ENCODE measurements around the gene SDK2. TPM values are rescaled to one million over a fixed set of nuclear protein-coding genes. Genes with fewer than 3 reads are reported as not detected.
A peak's percentile ranks its signal among the peaks of the same experiment; 100 is the strongest.

The SDK2 gene
- polyA plus RNA-seq, 1 of the 3 experiments (the other 2 are of a cell fraction): 0.02 TPM

DNA sequence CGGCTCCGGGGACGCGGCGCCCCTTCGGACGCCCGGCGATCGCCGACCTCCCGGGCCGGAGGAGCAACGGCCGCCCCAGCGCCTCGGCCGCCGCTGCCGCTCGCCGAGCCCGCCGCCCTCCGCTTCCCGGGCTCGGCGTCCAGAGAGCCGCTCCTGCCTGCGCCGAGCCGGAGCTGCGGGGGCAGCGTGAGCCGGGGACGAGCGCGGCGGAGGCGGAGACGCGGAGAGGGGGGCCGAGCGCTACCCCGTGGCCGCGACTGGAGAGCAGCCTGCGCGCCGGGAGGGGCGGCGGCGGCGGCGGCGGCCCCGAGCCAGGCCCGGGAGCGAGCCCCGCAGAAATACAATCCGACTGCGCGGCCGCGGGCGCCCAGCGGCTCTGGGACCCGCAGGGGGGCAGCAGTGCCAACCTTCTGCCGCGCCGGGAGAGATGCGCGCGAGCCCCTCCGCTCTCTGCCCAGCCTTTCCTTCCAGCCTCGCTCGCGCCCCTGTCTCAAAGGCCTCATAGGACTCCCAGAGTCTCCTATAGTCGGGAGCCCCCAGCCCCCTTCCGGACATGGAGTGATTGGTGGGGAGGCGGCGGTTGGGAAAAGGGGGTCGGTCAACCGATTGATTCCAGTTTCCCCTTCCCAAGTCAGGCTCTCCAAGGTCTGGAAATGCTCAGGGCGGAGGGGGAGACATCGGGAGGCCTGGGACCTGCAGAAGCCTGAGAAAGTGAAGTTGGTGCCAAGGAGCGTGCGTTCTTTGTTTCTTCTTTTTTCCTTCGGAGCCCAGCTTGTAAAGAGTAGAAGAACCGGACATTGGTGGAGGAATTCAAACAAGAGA is 1.0 kb upstream of the SDK2 start (continued):
- TF ChIP-seq IRF3 (IDR thresholded peaks at IDR 0.05; ENCODE audit: low read depth, low read length) (no peak), MXI1 (IDR thresholded peaks at IDR 0.05; ENCODE audit: low read depth, low read length) (no peak), RXRA (IDR thresholded peaks at IDR 0.05; ENCODE audit: borderline replicate concordance, low read depth) (no peak), TEAD4 (IDR thresholded peaks at IDR 0.05; ENCODE audit: borderline replicate concordance, insufficient read depth) (no peak)

DNA sequence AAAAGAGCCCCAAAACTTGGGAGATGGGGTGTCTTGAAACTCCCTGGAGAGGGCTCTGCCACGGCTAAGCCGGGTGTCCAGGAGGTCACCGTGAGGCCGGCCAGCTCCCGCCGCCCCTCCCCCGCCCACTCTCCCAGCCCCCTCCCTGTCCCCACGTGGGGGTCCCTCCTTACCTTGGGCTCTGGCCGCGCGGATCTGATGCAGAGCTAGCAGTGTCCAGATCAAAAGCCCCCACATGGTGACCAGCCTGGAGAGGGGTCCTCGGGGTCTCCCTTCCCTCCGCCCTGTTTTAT is 447 bp downstream of the SDK2 start:
- CTCF ChIA-PET: interaction anchor here (0.6 to 9.8 kb wide), 19 partner anchors 8 to 556 kb away, joined by 3 to 118 read pairs (median 4); no protein-coding TSS in a partner anchor

More for the DNA sequence above, 447 bp downstream of the SDK2 start:
- POLR2A ChIA-PET: no interaction called here
- no peaks in the 10 kb centered on the region for H3K79me2 ChIP-seq (ENCODE audit: insufficient read depth)
- H3F3A ChIP-seq (replicated peaks; ENCODE audit: insufficient read depth): no peaks in the 10 kb centered on the region
- no peaks in the 10 kb centered on the region for H3K36me3 ChIP-seq (replicated peaks in 1 of 2; ENCODE audit: control insufficient read depth in 1 of 2, insufficient read depth in 2 of 2, low read length in 1 of 2)
- peaks cover 41% of the 10 kb centered on the region for H3K27me3 ChIP-seq (ENCODE audit: insufficient read depth)
- 0% methylated on average over 13 of the region's 13 CpGs for WGBS (ENCODE audit: low lambda C conversion rate)
- no peak overlapping the region for H3K9ac ChIP-seq
- peak; percentile 51 for DNase-seq
- TF ChIP-seq TEAD4 (IDR thresholded peaks at IDR 0.05; ENCODE audit: borderline replicate concordance, insufficient read depth) (no peak), POLR2AphosphoS5 (IDR thresholded peaks at IDR 0.05; ENCODE audit: low read depth, low read length) (no peak), CTCF (IDR thresholded peaks at IDR 0.05) (no peak), NRF1 (IDR thresholded peaks at IDR 0.05; ENCODE audit: low read depth, low read length) (no peak), FOXJ3 (CRISPR knock-in tag; IDR thresholded peaks at IDR 0.05) (no peak), RCOR1 (IDR thresholded peaks at IDR 0.05; ENCODE audit: low read length) (no peak), TCF12 (IDR thresholded peaks at IDR 0.05) (no peak), RXRA (IDR thresholded peaks at IDR 0.05; ENCODE audit: borderline replicate concordance, low read depth) (no peak), YY1 (IDR thresholded peaks at IDR 0.05; ENCODE audit: low read depth) (no peak), PBX3 (IDR thresholded peaks at IDR 0.05) (no peak), REST (IDR thresholded peaks at IDR 0.05; ENCODE audit: low read depth, low read length) (no peak), SIN3A (IDR thresholded peaks at IDR 0.05; ENCODE audit: borderline replicate concordance, low read depth, low read length) (no peak)
- TF ChIP-seq, protein P1, sequence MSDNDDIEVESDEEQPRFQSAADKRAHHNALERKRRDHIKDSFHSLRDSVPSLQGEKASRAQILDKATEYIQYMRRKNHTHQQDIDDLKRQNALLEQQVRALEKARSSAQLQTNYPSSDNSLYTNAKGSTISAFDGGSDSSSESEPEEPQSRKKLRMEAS (IDR thresholded peaks at IDR 0.05; ENCODE audit: low read depth): no peak
- H3K27ac ChIP-seq (ENCODE audit: low read depth in 2 of 2, low read length in 1 of 2): no peak overlapping the region
- no peak overlapping the region for H2AFZ ChIP-seq (ENCODE audit: low read depth)
- peaks cover 0 to 17% of the 10 kb centered on the region in 2 experiments; a peak in 1 of 4 replicates for H3K4me1 ChIP-seq (ENCODE audit: control insufficient read depth in 1 of 2, insufficient read depth in 2 of 2, low read depth in 1 of 2, low read length in 1 of 2)
- H4K20me1 ChIP-seq (ENCODE audit: insufficient read depth): no peaks in the 10 kb centered on the region
- H3K4me3 ChIP-seq (ENCODE audit: low read depth in 2 of 2, low read length in 1 of 2): peak overlapping the region in 1 of 2 experiments; percentile 23; a peak in 1 of 4 replicates
- H3K9me3 ChIP-seq: no peaks in the 10 kb centered on the region
- peak overlapping the region; percentile 68; the same call in 1 of the 2 replicates for H3K4me2 ChIP-seq
- no peaks in the 10 kb centered on the region for H3K9me2 ChIP-seq
